CD14-positive monocyte (primary cell): Measurements from ENCODE around the gene EPS15. TPM values are rescaled to one million over a fixed set of nuclear protein-coding genes. Genes with fewer than 3 reads are reported as not detected.

Experiments
- DNase-seq, 3 donors: peaks; one replicate each; pipeline ENCODE4 v3.0.0-alpha.2; 2011 to 2022
- H2AFZ ChIP-seq: 2 replicates; pipeline ENCODE4 v1.6.0; 2012; ENCODE audit warnings: mild to moderate bottlenecking, low read depth, low read length, inconsistent platforms; ENCODE audit not compliant: insufficient read depth, poor library complexity, severe bottlenecking
- H3K27ac ChIP-seq, 2 donors: 1 replicate in 1 of 2; 2 replicates in 1 of 2; pipeline ENCODE4 v1.5.1; 2012 to 2013; ENCODE audit warnings: low read length in 2 of 2, control low read depth in 1 of 2, inconsistent platforms in 1 of 2, low read depth in 1 of 2, mild to moderate bottlenecking in 1 of 2
- H3K27me3 ChIP-seq, 2 donors: one replicate each; pipeline versions ENCODE4 v1.6.0 to v1.6.1; 2011 to 2013; ENCODE audit warnings: low read length in 2 of 2; ENCODE audit not compliant: control insufficient read depth in 2 of 2, insufficient read depth in 2 of 2
- H3K36me3 ChIP-seq, 2 donors: replicated peaks in 1 of 2; 1 replicate in 1 of 2; 2 replicates in 1 of 2; pipeline versions ENCODE4 v1.5.1 to v1.6.1; 2012 to 2013; ENCODE audit warnings: low read length in 2 of 2, control low read depth in 1 of 2, inconsistent platforms in 1 of 2, mild to moderate bottlenecking in 1 of 2; ENCODE audit not compliant: insufficient read depth in 2 of 2, control insufficient read depth in 1 of 2
- H3K4me1 ChIP-seq, 2 donors: 1 replicate in 1 of 2; 2 replicates in 1 of 2; pipeline versions ENCODE4 v1.5.1 to v1.6.1; 2012 to 2013; ENCODE audit warnings: low read length in 2 of 2, control low read depth in 1 of 2, inconsistent platforms in 1 of 2, mild to moderate bottlenecking in 1 of 2, moderate library complexity in 1 of 2; ENCODE audit not compliant: insufficient read depth in 2 of 2, control insufficient read depth in 1 of 2
- H3K4me2 ChIP-seq: replicated peaks from 2 replicates; pipeline ENCODE3; 2012; ENCODE audit warnings: low read length, moderate library complexity, mild to moderate bottlenecking; ENCODE audit not compliant: poor library complexity, severe bottlenecking; ENCODE audit errors: extremely low read depth
- H3K4me3 ChIP-seq, 3 experiments: fragments of 200-600 bp in 1 of 3; sonication (generic) in 1 of 3; replicated peaks in 1 of 3; 1 replicate in 2 of 3; 2 replicates in 1 of 3; pipeline ENCODE4 v1.5.1; 2011 to 2013; ENCODE audit warnings: low read length in 3 of 3, mild to moderate bottlenecking in 3 of 3, control low read depth in 2 of 3, low read depth in 2 of 3, inconsistent platforms in 1 of 3, moderate library complexity in 1 of 3
- H3K79me2 ChIP-seq: 2 replicates; pipeline ENCODE4 v1.6.0; 2012; ENCODE audit warnings: mild to moderate bottlenecking, control low read depth, inconsistent platforms, low read length, moderate library complexity; ENCODE audit not compliant: insufficient read depth
- H3K9ac ChIP-seq: 2 replicates; pipeline ENCODE4 v1.6.0; 2017; ENCODE audit warnings: low read length, mild to moderate bottlenecking; ENCODE audit not compliant: insufficient read depth, poor library complexity, severe bottlenecking
- H3K9me3 ChIP-seq, 2 donors: replicated peaks in 1 of 2; 1 replicate in 1 of 2; 2 replicates in 1 of 2; pipeline versions ENCODE4 v1.5.1 to v1.6.1; 2012 to 2013; ENCODE audit warnings: low read length in 2 of 2, control low read depth in 1 of 2; ENCODE audit not compliant: control insufficient read depth in 1 of 2, insufficient read depth in 1 of 2
- H4K20me1 ChIP-seq: 2 replicates; pipeline ENCODE4 v1.6.0; 2012; ENCODE audit warnings: mild to moderate bottlenecking, low read length, control low read depth, moderate library complexity; ENCODE audit not compliant: insufficient read depth
- H3K27ac Mint-ChIP-seq, 7 donors: one replicate each; pipeline ENCODE4 v1.8.0; 2020; ENCODE audit warnings: mild to moderate bottlenecking in 7 of 7, mixed read lengths in 7 of 7, moderate library complexity in 6 of 7, inconsistent platforms in 2 of 7
- H3K27me3 Mint-ChIP-seq, 3 donors: one replicate each; pipeline ENCODE4 v1.8.0; 2021 to 2022; ENCODE audit warnings: low read depth in 3 of 3, mild to moderate bottlenecking in 3 of 3, mixed read lengths in 3 of 3, moderate library complexity in 3 of 3, inconsistent platforms in 1 of 3
- H3K36me3 Mint-ChIP-seq, 2 donors: one replicate each; pipeline ENCODE4 v1.8.0; 2020; ENCODE audit warnings: mixed read lengths in 2 of 2, inconsistent platforms in 1 of 2, mild to moderate bottlenecking in 1 of 2
- H3K4me1 Mint-ChIP-seq: one replicate; pipeline ENCODE4 v1.8.0; 2020; ENCODE audit warnings: mild to moderate bottlenecking, mixed read lengths
- H3K4me3 Mint-ChIP-seq, 2 donors: one replicate each; pipeline ENCODE4 v1.8.0; 2020; ENCODE audit warnings: mild to moderate bottlenecking in 2 of 2, mixed read lengths in 2 of 2, moderate library complexity in 1 of 2
- H3K9me3 Mint-ChIP-seq, 7 donors: one replicate each; pipeline ENCODE4 v1.8.0; 2020 to 2022; ENCODE audit warnings: mixed read lengths in 7 of 7, mild to moderate bottlenecking in 6 of 7, moderate library complexity in 6 of 7, inconsistent platforms in 2 of 7
- CTCF ChIP-seq: fragments of 200-600 bp; IDR thresholded peaks from one replicate; pipeline ENCODE4 v1.8.0; 2022; ENCODE audit warnings: antibody characterized with exemption, mild to moderate bottlenecking
- WGBS: methylation state at CpG from one replicate; pipeline ENCODE4 v1.1.5; 2013; ENCODE audit warnings: missing lambda C conversion rate; ENCODE audit not compliant: insufficient coverage; 5-methylcytosine and 5-hydroxymethylcytosine counted together
- intact Hi-C, 2 donors: fragments of 100-400 bp; cut with micrococcal nuclease; formaldehyde crosslinking; loops; one replicate each; pipeline versions ENCODE4 v1.15.0 to v1.15.1; 2023
- polyA plus RNA-seq, 3 donors: library from polyadenylated mRNA; depleted of rRNA in 1 of 3; unstranded in 2 of 3; stranded (reverse) in 1 of 3; fragments of 300-500 nt in 2 of 3; fragments of >200 nt in 1 of 3; fragmentation: Illumina TruSeq in 2 of 3; gene quantifications; 1 replicate in 2 of 3; 2 replicates in 1 of 3; pipeline ENCODE4 v1.2.3, GENCODE V29; 2012 to 2021

EPS15 gene
- polyA plus RNA-seq, 3 donors: 26.7 to 53.6 (median 36.4) TPM

DNA sequence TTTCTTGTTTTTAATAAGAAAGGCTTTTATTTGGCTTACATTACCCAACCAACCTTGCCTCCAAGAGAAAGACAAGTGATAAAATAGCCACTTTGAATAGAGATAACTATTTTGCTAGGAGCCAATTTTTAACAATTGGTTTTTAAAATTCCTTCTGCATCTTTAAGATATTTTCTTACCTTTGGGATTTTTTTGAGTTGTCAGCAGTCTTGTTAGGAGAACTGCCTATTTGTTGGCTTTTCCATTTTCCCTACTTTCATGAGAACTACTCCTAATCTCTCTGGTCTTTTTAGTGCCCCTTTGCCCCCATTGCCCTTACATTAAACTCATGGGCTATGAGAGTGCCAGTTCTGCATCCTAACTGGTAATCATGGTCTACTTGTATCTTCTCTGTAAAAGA lies 38.1 kb upstream of the EPS15 start:
- no peaks in the 10 kb centered on the region for H3K36me3 Mint-ChIP-seq
- no peak for TF ChIP-seq CTCF

DNA sequence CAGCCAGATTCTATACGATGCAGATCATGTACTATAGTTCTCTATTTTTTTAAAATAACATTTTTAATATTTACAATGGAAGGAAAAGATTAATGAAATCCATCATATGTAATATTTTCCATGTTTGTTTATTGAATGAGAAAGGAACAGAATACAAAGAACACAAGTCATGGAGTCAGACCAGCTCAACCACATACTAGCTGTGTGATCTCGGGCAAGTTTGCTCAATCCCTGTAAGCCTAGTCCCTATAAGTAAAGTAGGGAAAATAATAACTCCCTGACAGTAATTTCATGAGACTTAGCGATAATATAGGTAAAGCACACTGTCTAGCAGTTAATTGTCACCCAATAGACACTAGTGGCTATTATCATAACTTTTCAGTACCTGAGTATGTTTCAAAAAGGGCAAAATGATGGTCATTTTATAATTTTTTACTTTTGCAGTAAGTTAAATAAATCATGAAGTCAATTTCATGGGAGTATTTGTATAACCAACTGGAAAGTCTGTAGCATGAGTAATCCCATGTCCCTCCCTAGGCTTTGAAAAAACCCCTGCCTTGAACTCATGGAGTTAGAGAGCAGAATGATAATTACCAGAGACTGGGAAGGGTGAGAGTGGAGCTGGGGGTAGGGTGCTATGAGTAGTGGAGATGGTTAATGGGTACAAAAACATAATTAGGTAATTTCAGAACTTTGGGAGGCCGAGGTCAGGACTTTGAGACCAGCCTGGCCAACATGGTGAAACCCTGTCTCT lies 37.0 kb upstream of the EPS15 start:
- no peak overlapping the region for H3K9ac ChIP-seq
- WGBS: 88% methylated on average over 1 of the region's 4 CpGs
- TF ChIP-seq CTCF: no peak
- H3K79me2 ChIP-seq: no peaks in the 10 kb centered on the region
- no peaks in the 10 kb centered on the region for H4K20me1 ChIP-seq
- no peaks in the 10 kb centered on the region for H3K9me3 ChIP-seq
- Mint-ChIP-seq H3K27ac (no peak overlapping the region), H3K9me3 (peaks cover 0 to 2% (median 0%) of the 10 kb centered on the region in 7 donors), H3K4me1 (peaks cover 5% of the 10 kb centered on the region), H3K4me3 (no peak overlapping the region), H3K27me3 (peaks cover 2 to 4% (median 3%) of the 10 kb centered on the region in 3 donors), H3K36me3 (no peaks in the 10 kb centered on the region)
- peaks cover 6 to 9% of the 10 kb centered on the region in 2 donors for H3K4me1 ChIP-seq
- H3K36me3 ChIP-seq: no peaks in the 10 kb centered on the region
- H3K27me3 ChIP-seq: no peaks in the 10 kb centered on the region
- no peak overlapping the region for H3K4me2 ChIP-seq
- H3K4me3 ChIP-seq: no peak overlapping the region
- H3K27ac ChIP-seq: no peak overlapping the region
- DNase-seq: no peak
- no peak overlapping the region for H2AFZ ChIP-seq
- intact Hi-C loops: no loop called here

More for the DNA sequence above, 38.1 kb upstream of the EPS15 start:
- no peak overlapping the region for H3K4me3 ChIP-seq
- no peak overlapping the region for H2AFZ ChIP-seq
- H3K27me3 Mint-ChIP-seq: peaks cover 2 to 4% (median 3%) of the 10 kb centered on the region in 3 donors
- intact Hi-C loops: no loop called here
- no peak overlapping the region for H3K27ac Mint-ChIP-seq
- no peak overlapping the region for H3K4me2 ChIP-seq
- DNase-seq: no peak
- peaks cover 0 to 2% (median 0%) of the 10 kb centered on the region in 7 donors for H3K9me3 Mint-ChIP-seq
- H3K79me2 ChIP-seq: no peaks in the 10 kb centered on the region
- H3K27ac ChIP-seq: no peak overlapping the region
- no peaks in the 10 kb centered on the region for H3K36me3 ChIP-seq
- no peak overlapping the region for H3K4me3 Mint-ChIP-seq
- no peak overlapping the region for H3K9ac ChIP-seq
- H3K9me3 ChIP-seq: no peaks in the 10 kb centered on the region
- H3K4me1 ChIP-seq: no peaks in the 10 kb centered on the region
- no peaks in the 10 kb centered on the region for H4K20me1 ChIP-seq
- no peaks in the 10 kb centered on the region for H3K27me3 ChIP-seq
- H3K4me1 Mint-ChIP-seq: no peaks in the 10 kb centered on the region
